Epithelial cell of esophagus (primary cell): ENCODE data around the gene WBP1L.
"Not testable (repeated sequence)": the region's sequence is repeated elsewhere in the genome, so short reads cannot be mapped to it uniquely, and the experiment has no call there.

ENCODE experiments used
- DNase-seq: peaks from one replicate; pipeline ENCODE4 v3.0.0; 2010; ENCODE audit warnings: low read depth
- H3K4me3 ChIP-seq: 2 replicates; pipeline ENCODE4 v1.5.1; 2011; ENCODE audit warnings: mild to moderate bottlenecking, low read length, control low read depth
- CTCF ChIP-seq: IDR thresholded peaks from 2 replicates; pipeline ENCODE4 v1.5.1; 2011; ENCODE audit warnings: low read depth, mild to moderate bottlenecking, low read length, control low read depth, inconsistent platforms; ENCODE audit not compliant: insufficient read depth; ENCODE audit errors: missing control alignments

WBP1L gene

GRCh38 chr10:102819054-102819453 is 75.3 kb downstream of the WBP1L start:
- H3K4me3 ChIP-seq = no peak overlapping the region
- no peak for TF ChIP-seq CTCF
- DNase-seq = peak; percentile 57

- DNase-seq, H3K4me3 ChIP-seq: not testable (repeated sequence)
These were observed 76.3 kb downstream of the WBP1L start for GRCh38 chr10:102820008-102820407.

GRCh38 chr10:102822222-102822621 is 78.5 kb downstream of the WBP1L start:
- no peak for DNase-seq
- H3K4me3 ChIP-seq = no peak overlapping the region
- TF ChIP-seq CTCF = no peak

- no peak for TF ChIP-seq CTCF
- no peak overlapping the region for H3K4me3 ChIP-seq
- DNase-seq = no peak
These were observed 80.9 kb downstream of the WBP1L start for GRCh38 chr10:102824664-102825063.

GRCh38 chr10:102826148-102826796 is 82.5 kb downstream of the WBP1L start:
- H3K4me3 ChIP-seq = no peak overlapping the region
- no peak for DNase-seq
- TF ChIP-seq CTCF = no peak

GRCh38 chr10:102827597-102827975 is 83.8 kb downstream of the WBP1L start:
- no peak overlapping the region for H3K4me3 ChIP-seq
- no peak for TF ChIP-seq CTCF
- no peak for DNase-seq

- H3K4me3 ChIP-seq = no peak overlapping the region
- peak; percentile 49 for DNase-seq
- TF ChIP-seq CTCF = no peak
These were observed 87.7 kb downstream of the WBP1L start for GRCh38 chr10:102831322-102832071.
